ENCODE data around the gene TYW1B.
"Not testable (repeated sequence)": the region's sequence is repeated elsewhere in the genome, so short reads cannot be mapped to it uniquely, and the experiment has no call there.

- not testable (repeated sequence) for TF ChIP-seq CTCF (conservative IDR thresholded peaks at IDR 0.05); EZH2 (IDR thresholded peaks at IDR 0.05; ENCODE audit: low read depth)
Observed at GRCh38 chr7:72837291-72837690, 9.3 kb upstream of the TYW1B start.
